Neural cell (in vitro differentiated cells): Measurements from ENCODE around the gene PHF21A. TPM values are rescaled to one million over a fixed set of nuclear protein-coding genes. Genes with fewer than 3 reads are reported as not detected.
A peak's percentile ranks its signal among the peaks of the same experiment; 100 is the strongest.
"Not testable (repeated sequence)": the region's sequence is repeated elsewhere in the genome, so short reads cannot be mapped to it uniquely, and the experiment has no call there.

Source experiments
- H2AFZ ChIP-seq: fragments of 200-600, 300-800 bp; sonication (generic), shearing (Covaris generic); 2 replicates; pipeline ENCODE4 v1.6.0; 2014; ENCODE audit warnings: low read depth, mild to moderate bottlenecking, antibody characterized with exemption, low read length, moderate library complexity
- H3F3A ChIP-seq: fragments of 200-600 bp; shearing (Covaris generic); 2 replicates; pipeline ENCODE4 v1.6.1; 2016; ENCODE audit warnings: mild to moderate bottlenecking, moderate library complexity, mixed read lengths, antibody characterized with exemption, low read length; ENCODE audit not compliant: insufficient read depth, poor library complexity, severe bottlenecking
- H3K27ac ChIP-seq: fragments of 200-600, 300-800 bp; sonication (generic), shearing (Covaris generic); 2 replicates; pipeline ENCODE4 v1.5.1; 2014; ENCODE audit warnings: mild to moderate bottlenecking, low read length, moderate library complexity
- H3K27me3 ChIP-seq: fragments of 300-800, 200-600 bp; sonication (generic), shearing (Covaris generic); 2 replicates; pipeline ENCODE4 v1.6.0; 2014; ENCODE audit warnings: mild to moderate bottlenecking, low read depth, low read length, moderate library complexity; ENCODE audit not compliant: insufficient read depth
- H3K36me3 ChIP-seq: fragments of 300-800, 200-600 bp; sonication (generic), shearing (Covaris generic); 2 replicates; pipeline ENCODE4 v1.5.1; 2014; ENCODE audit warnings: mild to moderate bottlenecking, antibody characterized with exemption, low read length, moderate library complexity; ENCODE audit not compliant: insufficient read depth
- H3K4me2 ChIP-seq: fragments of 300-800, 200-600 bp; sonication (generic), shearing (Covaris generic); 2 replicates; pipeline ENCODE4 v1.6.0; 2014; ENCODE audit warnings: mild to moderate bottlenecking, low read length
- H3K4me3 ChIP-seq: fragments of 300-800, 200-600 bp; sonication (generic), shearing (Covaris generic); 2 replicates; pipeline ENCODE4 v1.5.1; 2014; ENCODE audit warnings: mild to moderate bottlenecking, low read length, moderate library complexity
- H3K79me2 ChIP-seq: fragments of 200-600 bp; shearing (Covaris generic); replicated peaks from 2 replicates; pipeline ENCODE4 v1.6.0; 2014; ENCODE audit warnings: mild to moderate bottlenecking, low read length, moderate library complexity; ENCODE audit not compliant: insufficient read depth
- H3K9ac ChIP-seq: fragments of 300-800, 200-600 bp; sonication (generic), shearing (Covaris generic); 2 replicates; pipeline ENCODE4 v1.6.1; 2016; ENCODE audit warnings: mild to moderate bottlenecking, low read length, mixed read lengths
- H3K9me2 ChIP-seq: fragments of 200-600 bp; shearing (Covaris generic); 2 replicates; pipeline ENCODE4 v1.6.1; 2016; ENCODE audit warnings: mild to moderate bottlenecking, low read length, mixed read lengths; ENCODE audit not compliant: insufficient read depth
- H3K9me3 ChIP-seq: fragments of 200-600, 300-800 bp; sonication (generic), shearing (Covaris generic); 2 replicates; pipeline ENCODE4 v1.6.1; 2016; ENCODE audit warnings: mild to moderate bottlenecking, mixed run types, low read length, moderate library complexity, mixed read lengths
- H4K20me1 ChIP-seq: fragments of 200-600 bp; shearing (Covaris generic); 2 replicates; pipeline ENCODE4 v1.6.1; 2016; ENCODE audit warnings: mild to moderate bottlenecking, mixed run types; ENCODE audit not compliant: insufficient read depth
- EP300 ChIP-seq: fragments of 450-650 bp; conservative IDR thresholded peaks from 2 replicates; pipeline ENCODE4 v1.6.1; 2014; ENCODE audit warnings: antibody characterized with exemption, mild to moderate bottlenecking, moderate library complexity; ENCODE audit not compliant: poor library complexity, severe bottlenecking
- EZH2 ChIP-seq: fragments of 200-600, 300-800 bp; shearing (Covaris generic), sonication (generic); IDR thresholded peaks from 2 replicates; pipeline ENCODE4 v1.6.1; 2014; ENCODE audit warnings: antibody characterized with exemption, low read length, borderline replicate concordance, mild to moderate bottlenecking; ENCODE audit not compliant: insufficient read depth, poor library complexity, severe bottlenecking
- MXI1 ChIP-seq: fragments of 450-650 bp; conservative IDR thresholded peaks from 2 replicates; pipeline ENCODE4 v1.6.1; 2014; ENCODE audit warnings: antibody characterized with exemption, mild to moderate bottlenecking; ENCODE audit not compliant: poor library complexity, severe bottlenecking
- POLR2AphosphoS5 ChIP-seq: IDR thresholded peaks from 2 replicates; pipeline ENCODE4 v1.6.1; 2012
- RAD21 ChIP-seq: fragments of 450-650 bp; conservative IDR thresholded peaks from 2 replicates; pipeline ENCODE4 v1.6.1; 2014; ENCODE audit warnings: antibody characterized with exemption, mild to moderate bottlenecking, moderate library complexity
- SMC3 ChIP-seq: fragments of 450-650 bp; conservative IDR thresholded peaks from 2 replicates; pipeline ENCODE4 v1.6.1; 2014; ENCODE audit warnings: antibody characterized with exemption, mild to moderate bottlenecking, moderate library complexity; ENCODE audit not compliant: poor library complexity
- TAF1 ChIP-seq: IDR thresholded peaks from 2 replicates; pipeline ENCODE4 v1.6.1; 2012; ENCODE audit warnings: low read depth
- polyA plus RNA-seq: library from polyadenylated mRNA; depleted of rRNA; stranded (reverse); fragments of >200 nt; gene quantifications from 2 replicates; pipeline ENCODE4 v1.2.3, GENCODE V29; 2014
- TF ChIP-seq, protein P1 (sequence below): IDR thresholded peaks from 2 replicates; pipeline ENCODE4 v1.6.1; 2012; ENCODE audit warnings: borderline replicate concordance
- TF ChIP-seq, protein P2 (sequence below): fragments of 450-650 bp; IDR thresholded peaks from 2 replicates; pipeline ENCODE4 v1.5.1; 2014; ENCODE audit warnings: antibody characterized with exemption, mild to moderate bottlenecking, moderate library complexity; ENCODE audit not compliant: poor library complexity, severe bottlenecking

The PHF21A gene
- polyA plus RNA-seq, 1 donor from 2014 or later: 31.7 TPM

- H3K79me2 ChIP-seq: peaks cover 18% of the 10 kb centered on the region
- no peak overlapping the region for H2AFZ ChIP-seq
- no peaks in the 10 kb centered on the region for H3K27me3 ChIP-seq
- no peaks in the 10 kb centered on the region for H3K9me3 ChIP-seq
- H3F3A ChIP-seq: no peaks in the 10 kb centered on the region
- H3K36me3 ChIP-seq: no peaks in the 10 kb centered on the region
- peak overlapping the region; percentile 45 for H3K4me3 ChIP-seq
- no peak for TF ChIP-seq EP300
- TF ChIP-seq, protein P1, sequence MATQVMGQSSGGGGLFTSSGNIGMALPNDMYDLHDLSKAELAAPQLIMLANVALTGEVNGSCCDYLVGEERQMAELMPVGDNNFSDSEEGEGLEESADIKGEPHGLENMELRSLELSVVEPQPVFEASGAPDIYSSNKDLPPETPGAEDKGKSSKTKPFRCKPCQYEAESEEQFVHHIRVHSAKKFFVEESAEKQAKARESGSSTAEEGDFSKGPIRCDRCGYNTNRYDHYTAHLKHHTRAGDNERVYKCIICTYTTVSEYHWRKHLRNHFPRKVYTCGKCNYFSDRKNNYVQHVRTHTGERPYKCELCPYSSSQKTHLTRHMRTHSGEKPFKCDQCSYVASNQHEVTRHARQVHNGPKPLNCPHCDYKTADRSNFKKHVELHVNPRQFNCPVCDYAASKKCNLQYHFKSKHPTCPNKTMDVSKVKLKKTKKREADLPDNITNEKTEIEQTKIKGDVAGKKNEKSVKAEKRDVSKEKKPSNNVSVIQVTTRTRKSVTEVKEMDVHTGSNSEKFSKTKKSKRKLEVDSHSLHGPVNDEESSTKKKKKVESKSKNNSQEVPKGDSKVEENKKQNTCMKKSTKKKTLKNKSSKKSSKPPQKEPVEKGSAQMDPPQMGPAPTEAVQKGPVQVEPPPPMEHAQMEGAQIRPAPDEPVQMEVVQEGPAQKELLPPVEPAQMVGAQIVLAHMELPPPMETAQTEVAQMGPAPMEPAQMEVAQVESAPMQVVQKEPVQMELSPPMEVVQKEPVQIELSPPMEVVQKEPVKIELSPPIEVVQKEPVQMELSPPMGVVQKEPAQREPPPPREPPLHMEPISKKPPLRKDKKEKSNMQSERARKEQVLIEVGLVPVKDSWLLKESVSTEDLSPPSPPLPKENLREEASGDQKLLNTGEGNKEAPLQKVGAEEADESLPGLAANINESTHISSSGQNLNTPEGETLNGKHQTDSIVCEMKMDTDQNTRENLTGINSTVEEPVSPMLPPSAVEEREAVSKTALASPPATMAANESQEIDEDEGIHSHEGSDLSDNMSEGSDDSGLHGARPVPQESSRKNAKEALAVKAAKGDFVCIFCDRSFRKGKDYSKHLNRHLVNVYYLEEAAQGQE: peak; percentile 29
- H3K27ac ChIP-seq: peak overlapping the region; percentile 63
- H3K4me2 ChIP-seq: peak overlapping the region; percentile 60
- H4K20me1 ChIP-seq: no peaks in the 10 kb centered on the region
- H3K9me2 ChIP-seq: no peaks in the 10 kb centered on the region
- H3K9ac ChIP-seq: peak overlapping the region; percentile 36
Measured at GRCh38 chr11:45983471-45983845, 137.8 kb downstream of the PHF21A start.

GRCh38 chr11:45982656-45983470 is 138.4 kb downstream of the PHF21A start:
- Histone ChIP-seq H3K4me3 (peak overlapping the region; percentile 45), H3K4me2 (peak overlapping the region; percentile 15), H3K36me3 (no peaks in the 10 kb centered on the region), H3K9ac (peak overlapping the region; percentile 36), H3K27me3 (no peaks in the 10 kb centered on the region), H2AFZ (no peak overlapping the region), H3F3A (no peaks in the 10 kb centered on the region), H3K79me2 (peaks cover 18% of the 10 kb centered on the region), H3K9me2 (no peaks in the 10 kb centered on the region), H3K27ac (peak overlapping the region; percentile 63), H3K9me3 (no peaks in the 10 kb centered on the region), H4K20me1 (no peaks in the 10 kb centered on the region)
- no peak for TF ChIP-seq TAF1
- TF ChIP-seq MXI1: no peak
- TF ChIP-seq, protein P2, sequence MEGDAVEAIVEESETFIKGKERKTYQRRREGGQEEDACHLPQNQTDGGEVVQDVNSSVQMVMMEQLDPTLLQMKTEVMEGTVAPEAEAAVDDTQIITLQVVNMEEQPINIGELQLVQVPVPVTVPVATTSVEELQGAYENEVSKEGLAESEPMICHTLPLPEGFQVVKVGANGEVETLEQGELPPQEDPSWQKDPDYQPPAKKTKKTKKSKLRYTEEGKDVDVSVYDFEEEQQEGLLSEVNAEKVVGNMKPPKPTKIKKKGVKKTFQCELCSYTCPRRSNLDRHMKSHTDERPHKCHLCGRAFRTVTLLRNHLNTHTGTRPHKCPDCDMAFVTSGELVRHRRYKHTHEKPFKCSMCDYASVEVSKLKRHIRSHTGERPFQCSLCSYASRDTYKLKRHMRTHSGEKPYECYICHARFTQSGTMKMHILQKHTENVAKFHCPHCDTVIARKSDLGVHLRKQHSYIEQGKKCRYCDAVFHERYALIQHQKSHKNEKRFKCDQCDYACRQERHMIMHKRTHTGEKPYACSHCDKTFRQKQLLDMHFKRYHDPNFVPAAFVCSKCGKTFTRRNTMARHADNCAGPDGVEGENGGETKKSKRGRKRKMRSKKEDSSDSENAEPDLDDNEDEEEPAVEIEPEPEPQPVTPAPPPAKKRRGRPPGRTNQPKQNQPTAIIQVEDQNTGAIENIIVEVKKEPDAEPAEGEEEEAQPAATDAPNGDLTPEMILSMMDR: no peak
- no peak for TF ChIP-seq EZH2
- TF ChIP-seq EP300: peak; percentile 51
- no peak for TF ChIP-seq RAD21
- peak; percentile 44 for TF ChIP-seq POLR2AphosphoS5
- TF ChIP-seq, protein P1: no peak
- TF ChIP-seq SMC3: no peak

DNA sequence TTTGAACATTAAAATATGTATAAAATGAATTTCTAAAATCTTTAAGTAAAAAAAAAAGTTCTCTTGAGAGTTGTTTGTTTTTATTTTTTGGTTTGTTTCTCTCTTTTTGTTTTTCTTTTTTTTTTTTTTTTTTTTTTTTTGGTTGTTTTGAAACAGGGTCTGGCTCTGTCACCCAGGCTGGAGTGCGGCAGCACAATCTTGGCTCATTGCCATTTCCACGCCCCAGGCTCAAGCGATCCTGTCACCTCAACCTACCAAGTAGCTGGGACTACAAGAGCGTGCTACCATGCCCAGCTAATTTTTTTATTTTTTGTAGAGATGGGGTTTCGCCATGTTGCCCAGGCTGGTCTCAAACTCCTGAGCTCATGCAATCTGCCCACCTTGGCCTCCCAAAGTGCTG is 139.4 kb downstream of the PHF21A start:
- not testable (repeated sequence) for H3K4me2 ChIP-seq, H3K27me3 ChIP-seq, H3K9me2 ChIP-seq, H3F3A ChIP-seq, H2AFZ ChIP-seq, H3K9ac ChIP-seq, H3K9me3 ChIP-seq, H3K4me3 ChIP-seq, H3K27ac ChIP-seq, H4K20me1 ChIP-seq, H3K36me3 ChIP-seq
- H3K79me2 ChIP-seq: peaks cover 15% of the 10 kb centered on the region
